Neural crest cell (in vitro differentiated cells): Measurements from ENCODE around the gene USP11. TPM values are rescaled to one million over a fixed set of nuclear protein-coding genes. Genes with fewer than 3 reads are reported as not detected.
A peak's percentile ranks its signal among the peaks of the same experiment; 100 is the strongest.

Experiments
- DNase-seq: peaks from one replicate; pipeline ENCODE4 v3.0.0; 2021; ENCODE audit warnings: low read depth, mixed read lengths, low spot score
- H3K27ac Mint-ChIP-seq: one replicate; pipeline ENCODE4 v1.8.0; 2021; ENCODE audit warnings: mild to moderate bottlenecking, mixed read lengths; ENCODE audit not compliant: unreplicated experiment
- H3K27me3 Mint-ChIP-seq: 2 replicates; pipeline ENCODE4 v1.8.0; 2021; ENCODE audit warnings: low read depth, mild to moderate bottlenecking, mixed read lengths
- H3K36me3 Mint-ChIP-seq: 2 replicates; pipeline ENCODE4 v1.8.0; 2021; ENCODE audit warnings: low read depth, mild to moderate bottlenecking, mixed read lengths
- H3K4me1 Mint-ChIP-seq: 2 replicates; pipeline ENCODE4 v1.8.0; 2021; ENCODE audit warnings: mixed read lengths
- H3K4me3 Mint-ChIP-seq: one replicate; pipeline ENCODE4 v1.8.0; 2021; ENCODE audit warnings: mild to moderate bottlenecking, mixed read lengths
- H3K9me3 Mint-ChIP-seq: 2 replicates; pipeline ENCODE4 v1.8.0; 2021; ENCODE audit warnings: mixed read lengths
- total RNA-seq: library from RNA; stranded (reverse); gene quantifications from 2 replicates; pipeline ENCODE4 v1.2.1, GENCODE V29; 2021
- TF ChIP-seq, protein P1 (sequence below): fragments of 200-600 bp; sonication (generic); conservative IDR thresholded peaks from 2 replicates; pipeline ENCODE4 v1.5.0; 2021; ENCODE audit warnings: antibody characterized with exemption, mild to moderate bottlenecking

Gene USP11
- total RNA-seq, 1 donor from 2014 or later, result 245 TPM

DNA sequence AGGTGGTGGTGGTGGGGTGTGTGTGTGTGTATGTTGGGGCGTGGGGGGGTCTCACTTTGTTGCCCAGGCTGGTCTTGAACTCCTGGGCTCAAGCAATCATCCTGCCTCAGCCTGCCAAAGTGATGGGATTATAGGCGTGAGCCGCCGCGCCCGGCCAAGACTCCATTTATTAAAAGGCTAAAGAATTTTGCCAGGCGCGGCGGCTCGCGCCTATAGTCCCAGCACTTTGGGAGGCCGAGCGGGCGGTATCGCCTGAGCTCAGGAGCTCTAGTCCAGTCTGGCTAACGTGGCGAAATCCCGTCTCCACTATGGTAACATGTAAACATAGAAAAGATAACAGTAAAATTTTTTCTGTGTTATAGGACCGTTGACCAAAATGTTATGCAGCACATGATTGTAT, 42.9 kb upstream of the USP11 start:
- Mint-ChIP-seq H3K4me1 (peaks cover 40% of the 10 kb centered on the region), H3K36me3 (peaks cover 7% of the 10 kb centered on the region), H3K4me3 (peak overlapping the region; percentile 92), H3K9me3 (peaks cover 3% of the 10 kb centered on the region), H3K27ac (no peak overlapping the region), H3K27me3 (peaks cover 9% of the 10 kb centered on the region)
- TF ChIP-seq, protein P1, sequence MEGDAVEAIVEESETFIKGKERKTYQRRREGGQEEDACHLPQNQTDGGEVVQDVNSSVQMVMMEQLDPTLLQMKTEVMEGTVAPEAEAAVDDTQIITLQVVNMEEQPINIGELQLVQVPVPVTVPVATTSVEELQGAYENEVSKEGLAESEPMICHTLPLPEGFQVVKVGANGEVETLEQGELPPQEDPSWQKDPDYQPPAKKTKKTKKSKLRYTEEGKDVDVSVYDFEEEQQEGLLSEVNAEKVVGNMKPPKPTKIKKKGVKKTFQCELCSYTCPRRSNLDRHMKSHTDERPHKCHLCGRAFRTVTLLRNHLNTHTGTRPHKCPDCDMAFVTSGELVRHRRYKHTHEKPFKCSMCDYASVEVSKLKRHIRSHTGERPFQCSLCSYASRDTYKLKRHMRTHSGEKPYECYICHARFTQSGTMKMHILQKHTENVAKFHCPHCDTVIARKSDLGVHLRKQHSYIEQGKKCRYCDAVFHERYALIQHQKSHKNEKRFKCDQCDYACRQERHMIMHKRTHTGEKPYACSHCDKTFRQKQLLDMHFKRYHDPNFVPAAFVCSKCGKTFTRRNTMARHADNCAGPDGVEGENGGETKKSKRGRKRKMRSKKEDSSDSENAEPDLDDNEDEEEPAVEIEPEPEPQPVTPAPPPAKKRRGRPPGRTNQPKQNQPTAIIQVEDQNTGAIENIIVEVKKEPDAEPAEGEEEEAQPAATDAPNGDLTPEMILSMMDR, result no peak
- no peak for DNase-seq

DNA sequence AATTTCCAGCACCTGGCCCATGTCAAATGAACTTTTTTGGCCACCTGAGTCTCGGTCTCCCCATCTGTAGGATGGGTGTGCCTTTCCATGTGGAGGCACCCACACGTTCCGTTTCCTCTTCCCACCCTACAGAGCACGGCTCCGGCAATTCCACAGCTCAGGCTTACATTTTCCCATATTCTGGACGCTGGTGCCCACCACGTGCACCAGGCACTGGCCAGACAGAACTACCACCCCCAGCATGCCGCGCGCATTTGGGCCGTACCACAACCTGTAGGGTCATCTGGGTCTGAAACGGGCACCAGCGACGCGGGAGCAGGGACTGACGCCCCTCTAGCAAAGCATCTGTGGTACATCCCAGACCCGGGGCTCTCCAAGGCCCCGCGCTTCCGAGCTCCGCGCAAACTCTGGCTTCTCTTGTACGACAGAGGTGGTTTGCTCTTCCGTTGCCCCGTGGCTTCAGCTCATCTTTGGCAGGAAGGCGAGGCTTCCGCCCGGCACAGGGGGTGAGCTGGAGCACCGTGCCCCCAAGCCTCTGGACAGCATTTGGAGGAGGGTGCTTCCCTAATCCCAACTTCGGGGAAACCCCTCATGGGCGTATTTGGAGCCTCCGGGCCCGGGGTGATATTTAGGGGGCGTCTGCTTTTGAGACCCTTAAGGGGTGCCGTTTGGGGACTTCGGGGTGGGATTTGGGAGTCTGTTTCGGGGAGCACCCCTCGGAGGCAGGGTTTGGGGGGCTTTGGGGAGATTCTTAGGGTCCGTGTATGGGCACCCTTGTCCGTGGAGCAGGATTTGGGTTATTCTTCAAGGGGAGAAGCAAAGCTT, 42.2 kb upstream of the USP11 start:
- Mint-ChIP-seq H3K4me1 (peaks cover 47% of the 10 kb centered on the region), H3K36me3 (peaks cover 8% of the 10 kb centered on the region), H3K27ac (peak overlapping the region; percentile 93), H3K27me3 (peaks cover 9% of the 10 kb centered on the region), H3K4me3 (peak overlapping the region; percentile 92), H3K9me3 (peaks cover 3% of the 10 kb centered on the region)
- TF ChIP-seq, protein P1, result no peak
- DNase-seq, result peak; percentile 76

DNA sequence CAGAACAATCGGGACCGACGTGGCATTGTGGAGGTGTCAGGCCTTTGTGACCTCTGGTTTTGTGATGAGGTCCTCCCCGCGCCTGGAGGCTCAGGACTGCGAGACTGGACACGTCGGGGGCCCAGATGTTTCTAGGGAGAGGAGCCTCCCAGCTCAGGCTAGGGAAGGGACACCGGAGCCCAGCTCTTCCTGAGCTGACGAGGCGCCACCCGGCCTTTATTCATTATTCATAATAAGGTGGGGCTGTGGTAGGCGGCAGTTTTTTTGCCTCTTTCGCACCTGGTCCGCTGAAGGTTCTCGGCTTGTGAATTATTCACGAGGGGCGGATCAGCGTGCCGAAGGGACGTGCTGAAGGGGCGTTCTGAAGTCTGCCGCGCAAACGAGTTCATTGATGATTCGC, 41.5 kb upstream of the USP11 start:
- Mint-ChIP-seq H3K36me3 (peaks cover 14% of the 10 kb centered on the region), H3K4me3 (peak overlapping the region; percentile 92), H3K4me1 (peaks cover 54% of the 10 kb centered on the region), H3K27ac (no peak overlapping the region), H3K27me3 (peaks cover 9% of the 10 kb centered on the region), H3K9me3 (peaks cover 3% of the 10 kb centered on the region)
- peak; percentile 17 for DNase-seq
- TF ChIP-seq, protein P1, result no peak

DNA sequence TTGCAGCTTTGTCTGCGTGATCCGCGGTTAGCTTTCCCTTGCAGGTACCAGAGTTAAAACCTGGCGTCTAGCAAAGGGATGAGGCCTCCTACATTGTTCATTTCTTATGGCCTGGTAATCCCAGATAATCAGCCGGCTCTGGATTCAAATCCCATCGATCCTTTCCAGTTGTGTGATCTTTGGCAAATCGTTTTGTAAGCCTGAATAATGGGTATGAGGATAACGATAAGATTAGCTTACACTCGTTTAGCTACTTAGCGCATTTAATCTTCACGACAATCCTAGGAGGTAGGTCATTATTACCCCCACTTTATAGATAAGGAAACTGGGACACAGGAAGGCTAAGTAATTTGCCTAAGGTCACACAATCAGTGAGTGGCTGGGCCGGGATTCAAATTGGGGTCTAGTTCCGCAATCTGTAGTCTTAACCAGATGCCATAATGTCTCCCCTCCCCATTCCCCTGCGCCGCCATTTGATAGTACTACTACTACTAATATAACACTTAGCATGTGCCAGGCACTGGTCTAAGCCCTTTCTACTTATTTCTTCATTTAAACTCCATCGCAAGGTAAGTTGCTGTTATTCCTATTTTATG, 40.9 kb upstream of the USP11 start:
- Mint-ChIP-seq H3K27me3 (peaks cover 9% of the 10 kb centered on the region), H3K4me3 (peak overlapping the region; percentile 92), H3K9me3 (peaks cover 3% of the 10 kb centered on the region), H3K4me1 (peaks cover 60% of the 10 kb centered on the region), H3K27ac (no peak overlapping the region), H3K36me3 (peaks cover 17% of the 10 kb centered on the region)
- TF ChIP-seq, protein P1, result no peak
- no peak for DNase-seq

DNA sequence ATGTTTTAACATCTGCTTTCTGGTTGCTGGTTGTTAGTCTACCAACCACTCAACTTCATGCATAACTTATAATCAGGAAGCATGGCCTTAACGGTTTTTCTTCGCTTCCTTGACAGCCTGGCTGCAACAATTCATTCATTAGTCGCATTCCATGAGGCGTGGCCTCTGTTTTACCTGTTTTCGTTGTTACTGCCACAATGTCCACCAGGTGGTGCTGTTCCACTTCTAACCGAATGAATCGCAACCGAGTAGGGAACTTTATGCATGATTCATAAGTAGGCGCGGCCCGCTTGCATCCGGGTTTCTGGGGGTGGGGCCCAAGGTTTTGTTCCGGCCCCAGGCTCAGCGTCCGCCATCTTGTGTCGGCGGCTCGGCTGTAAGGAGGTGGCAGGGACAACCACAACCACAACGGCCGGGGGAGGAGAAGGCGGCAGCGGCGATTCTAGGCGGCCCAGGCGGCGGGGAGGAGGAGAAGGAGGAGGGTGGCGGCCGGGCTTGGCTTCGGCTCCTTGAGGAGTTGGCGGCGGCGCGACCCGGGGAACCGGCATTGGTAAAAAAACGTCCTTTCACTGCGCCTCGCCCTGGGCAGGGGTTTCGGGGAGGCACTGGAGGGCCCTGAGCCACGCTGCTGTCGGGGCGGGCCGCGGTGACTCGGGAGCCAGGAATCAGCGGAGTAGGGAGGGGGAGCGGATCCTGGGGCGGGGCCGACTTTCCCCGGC, 39.2 kb upstream of the USP11 start, which contains the start of gene UBA1:
TSS of gene UBA1 (plus strand) at position 355 of the 719 bp plus-strand sequence. CDS start 4,974 bp downstream, outside the sequence.
- TF ChIP-seq, protein P1, result peak; percentile 95
- H3K4me1 Mint-ChIP-seq, result peaks cover 77% of the 10 kb centered on the region
- peaks cover 9% of the 10 kb centered on the region for H3K27me3 Mint-ChIP-seq
- peaks cover 26% of the 10 kb centered on the region for H3K36me3 Mint-ChIP-seq
- peak within 1 kb of the TSS; percentile 95 for H3K27ac Mint-ChIP-seq
- H3K9me3 Mint-ChIP-seq, result peaks cover 3% of the 10 kb centered on the region
- peak; percentile 99 for DNase-seq
- H3K4me3 Mint-ChIP-seq, result peak within 1 kb of the TSS; percentile 96
